Liver (tissue), 9 donors: ENCODE data around the gene REEP1. TPM values are rescaled to one million over a fixed set of nuclear protein-coding genes. Genes with fewer than 3 reads are reported as not detected.
A peak's percentile ranks its signal among the peaks of the same experiment; 100 is the strongest.

ENCODE experiments used
- DNase-seq: peaks from one replicate; pipeline ENCODE4 v3.0.0-alpha.2; 2017; ENCODE audit warnings: low spot score
- H3K27ac ChIP-seq, 2 donors: one replicate each; pipeline ENCODE4 v1.7.0; 2013; ENCODE audit warnings: inconsistent platforms in 2 of 2, low read length in 2 of 2, control low read depth in 1 of 2, low read depth in 1 of 2, mild to moderate bottlenecking in 1 of 2
- H3K27me3 ChIP-seq, 4 donors: one replicate each; pipeline versions ENCODE4 v1.6.1 to v1.7.0; 2013; ENCODE audit warnings: low read length in 3 of 4, inconsistent platforms in 1 of 4, mild to moderate bottlenecking in 1 of 4, moderate library complexity in 1 of 4; ENCODE audit not compliant: control insufficient read depth in 4 of 4, insufficient read depth in 4 of 4
- H3K36me3 ChIP-seq, 4 donors: one replicate each; pipeline versions ENCODE4 v1.6.1 to v1.7.0; 2013; ENCODE audit warnings: low read length in 3 of 4, mild to moderate bottlenecking in 3 of 4, low read depth in 1 of 4, moderate library complexity in 1 of 4; ENCODE audit not compliant: control insufficient read depth in 4 of 4, insufficient read depth in 3 of 4
- H3K4me1 ChIP-seq, 4 donors: one replicate each; pipeline versions ENCODE4 v1.6.1 to v1.7.0; 2013; ENCODE audit warnings: low read length in 3 of 4, mild to moderate bottlenecking in 3 of 4, moderate library complexity in 1 of 4; ENCODE audit not compliant: control insufficient read depth in 4 of 4, insufficient read depth in 4 of 4
- H3K4me3 ChIP-seq, 3 donors: one replicate each; pipeline versions ENCODE4 v1.6.1 to v1.7.0; 2013; ENCODE audit warnings: low read length in 3 of 3, control low read depth in 1 of 3, low read depth in 1 of 3, mild to moderate bottlenecking in 1 of 3
- H3K9ac ChIP-seq, 2 donors: one replicate each; pipeline ENCODE4 v1.7.0; 2013; ENCODE audit warnings: low read length in 2 of 2, mild to moderate bottlenecking in 2 of 2, moderate library complexity in 2 of 2, control low read depth in 1 of 2, low read depth in 1 of 2
- H3K9me3 ChIP-seq, 4 donors: one replicate each; pipeline versions ENCODE4 v1.6.1 to v1.7.0; 2013; ENCODE audit warnings: low read length in 3 of 4; ENCODE audit not compliant: control insufficient read depth in 4 of 4
- ATF3 ChIP-seq: IDR thresholded peaks from 2 replicates; pipeline ENCODE4 v1.6.1; 2016; ENCODE audit warnings: antibody characterized with exemption
- CTCF ChIP-seq: fragments of 150-350 bp; IDR thresholded peaks from 2 replicates; pipeline ENCODE4 v1.5.1; 2017; ENCODE audit warnings: improper control_type of control experiment, low read depth, low read length; ENCODE audit not compliant: missing input control
- EGR1 ChIP-seq, 2 donors: IDR thresholded peaks; 2 replicates each; pipeline ENCODE4 v1.6.1; 2016 to 2018; ENCODE audit warnings: antibody characterized with exemption in 2 of 2, low read depth in 2 of 2
- FOXA1 ChIP-seq: IDR thresholded peaks from 2 replicates; pipeline ENCODE4 v1.6.1; 2016; ENCODE audit warnings: antibody characterized with exemption
- FOXA2 ChIP-seq: IDR thresholded peaks from 2 replicates; pipeline ENCODE4 v1.6.1; 2016; ENCODE audit warnings: antibody characterized with exemption
- GABPA ChIP-seq, 2 donors: IDR thresholded peaks in 1 of 2; conservative IDR thresholded peaks in 1 of 2; 2 replicates each; pipeline ENCODE4 v1.6.1; 2016; ENCODE audit warnings: antibody characterized with exemption in 2 of 2, mild to moderate bottlenecking in 1 of 2, moderate library complexity in 1 of 2
- HNF4A ChIP-seq, 2 donors: conservative IDR thresholded peaks; 2 replicates each; pipeline ENCODE4 v1.6.1; 2016; ENCODE audit warnings: antibody characterized with exemption in 2 of 2, mild to moderate bottlenecking in 2 of 2
- HNF4G ChIP-seq: IDR thresholded peaks from 2 replicates; pipeline ENCODE4 v1.6.1; 2016; ENCODE audit warnings: antibody characterized with exemption
- JUND ChIP-seq, 2 donors: IDR thresholded peaks; 2 replicates each; pipeline ENCODE4 v1.6.1; 2016; ENCODE audit warnings: antibody characterized with exemption in 2 of 2
- MAX ChIP-seq: IDR thresholded peaks from 2 replicates; pipeline ENCODE4 v1.6.1; 2016; ENCODE audit warnings: antibody characterized with exemption
- NR2F2 ChIP-seq: IDR thresholded peaks from 2 replicates; pipeline ENCODE4 v1.6.1; 2016; ENCODE audit warnings: antibody characterized with exemption
- RAD21 ChIP-seq, 2 donors: IDR thresholded peaks; 2 replicates each; pipeline ENCODE4 v1.6.1; 2016; ENCODE audit warnings: antibody characterized with exemption in 2 of 2, mild to moderate bottlenecking in 2 of 2
- REST ChIP-seq: IDR thresholded peaks from 2 replicates; pipeline ENCODE4 v1.6.1; 2016; ENCODE audit warnings: antibody characterized with exemption, mild to moderate bottlenecking
- RXRA ChIP-seq, 2 donors: IDR thresholded peaks; 2 replicates each; pipeline ENCODE4 v1.6.1; 2017 to 2018; ENCODE audit warnings: antibody characterized with exemption in 2 of 2, mild to moderate bottlenecking in 1 of 2
- SP1 ChIP-seq: IDR thresholded peaks from 2 replicates; pipeline ENCODE4 v1.6.1; 2018; ENCODE audit warnings: antibody characterized with exemption, mild to moderate bottlenecking
- TAF1 ChIP-seq: conservative IDR thresholded peaks from 2 replicates; pipeline ENCODE4 v1.6.1; 2016; ENCODE audit warnings: antibody characterized with exemption, mild to moderate bottlenecking
- YY1 ChIP-seq: IDR thresholded peaks from 2 replicates; pipeline ENCODE4 v1.6.1; 2016; ENCODE audit warnings: antibody characterized with exemption, mild to moderate bottlenecking
- ZBTB33 ChIP-seq: IDR thresholded peaks from 2 replicates; pipeline ENCODE4 v1.6.1; 2016; ENCODE audit warnings: antibody characterized with exemption
- WGBS: extraction: QIAGEN DNeasy Blood & Tissue Kit; methylation state at CpG from one replicate; pipeline ENCODE4 v1.1.7; 2013; 5-methylcytosine and 5-hydroxymethylcytosine counted together
- polyA plus RNA-seq, 2 donors: library from polyadenylated mRNA; stranded (reverse) in 1 of 2; unstranded in 1 of 2; fragments of 200-250 nt in 1 of 2; fragments of >200 nt in 1 of 2; fragmentation: Nextera tagmentation in 1 of 2; extraction: Ambion mirVana in 1 of 2; gene quantifications; one replicate each; pipeline versions ENCODE4 v1.2.1 to v1.2.3, GENCODE V29; 2013 to 2015
- total RNA-seq, 2 donors: library from RNA; depleted of rRNA; stranded (reverse); fragments of >200 nt; gene quantifications; one replicate each; pipeline ENCODE4 v1.2.3, GENCODE V29; 2014
- donor health status: healthy.
- donor health status: healthy.
- donor health status: healthy.
- donor health status: healthy.
- donor health status: healthy.

The REEP1 gene
- total and polyA plus RNA-seq, 4 donors: 0.46 to 1.7 (median 0.89) TPM

GRCh38 chr2:86298411-86299390, 38.7 kb downstream of the REEP1 start:
- H3K36me3 ChIP-seq: no peaks in the 10 kb centered on the region
- no peaks in the 10 kb centered on the region for H3K27me3 ChIP-seq
- WGBS: 50% methylated on average over 11 of the region's 11 CpGs
- no peaks in the 10 kb centered on the region for H3K9me3 ChIP-seq
- DNase-seq: no peak
- no peak overlapping the region for H3K27ac ChIP-seq
- H3K9ac ChIP-seq: no peak overlapping the region
- H3K4me3 ChIP-seq: no peak overlapping the region
- TF ChIP-seq HNF4G: no peak
- no peak for TF ChIP-seq GABPA (IDR thresholded peaks at IDR 0.05 in 1 of 2, conservative IDR thresholded peaks at IDR 0.05 in 1 of 2)
- peak; percentile 76 for TF ChIP-seq NR2F2
- TF ChIP-seq ZBTB33: no peak
- TF ChIP-seq FOXA1: no peak
- peak; percentile 45 for TF ChIP-seq CTCF
- no peak for TF ChIP-seq SP1
- TF ChIP-seq REST: no peak
- no peak for TF ChIP-seq RXRA (IDR thresholded peaks at IDR 0.05)
- TF ChIP-seq MAX: no peak
- no peak for TF ChIP-seq YY1
- no peak for TF ChIP-seq TAF1
- no peak for TF ChIP-seq FOXA2
- TF ChIP-seq HNF4A (conservative IDR thresholded peaks at IDR 0.05): no peak
- TF ChIP-seq ATF3: no peak
- no peak for TF ChIP-seq EGR1 (IDR thresholded peaks at IDR 0.05; ENCODE audit: low read depth in 2 of 2)
- TF ChIP-seq JUND (IDR thresholded peaks at IDR 0.05): no peak
- TF ChIP-seq RAD21 (IDR thresholded peaks at IDR 0.05): peak; percentile 77 to 81
- H3K4me1 ChIP-seq: no peaks in the 10 kb centered on the region
